Measurements from ENCODE around the gene LRRC53. TPM values are rescaled to one million over a fixed set of nuclear protein-coding genes. Genes with fewer than 3 reads are reported as not detected.

LRRC53 gene
- total RNA-seq, 5 donors from 2014 or later (not counting 1 experiment from before 2014, with no cell fraction given): not detected

GRCh38 chr1:74480068-74480467 is 32.3 kb downstream of the LRRC53 start:
- no peak for DNase-seq
- no peak for ATAC-seq (replicated peaks in 1 of 4)
- 84% methylated on average over 6 of the region's 6 CpGs for WGBS (ENCODE audit: insufficient coverage)
- Histone ChIP-seq H3K27me3 (replicated peaks in 1 of 2; ENCODE audit: control insufficient read depth in 2 of 2, extremely low read depth in 1 of 2, insufficient read depth in 2 of 2, low read length in 1 of 2) (no peaks in the 10 kb centered on the region), H3K4me1 (ENCODE audit: control insufficient read depth in 1 of 2, extremely low read depth in 1 of 2, insufficient read depth in 2 of 2, low read length in 2 of 2) (no peaks in the 10 kb centered on the region), H3K27ac (ENCODE audit: low read length) (no peak overlapping the region), H3K4me3 (ENCODE audit: control insufficient read depth in 1 of 2, extremely low read depth in 1 of 2, low read length in 1 of 2) (no peak overlapping the region), H3K36me3 (ENCODE audit: control insufficient read depth in 2 of 2, extremely low read depth in 1 of 2, insufficient read depth in 1 of 2, low read length in 1 of 2) (no peaks in the 10 kb centered on the region), H3K9me3 (no peaks in the 10 kb centered on the region)
- Mint-ChIP-seq H3K36me3 (no peaks in the 10 kb centered on the region), H3K27me3 (peaks cover 3 to 8% of the 10 kb centered on the region in 2 donors), H3K4me1 (no peaks in the 10 kb centered on the region), H3K4me3 (no peak overlapping the region), H3K9me3 (no peaks in the 10 kb centered on the region), H3K27ac (no peak overlapping the region)
- CTCF ChIA-PET: no interaction called here
- POLR2A ChIA-PET: no interaction called here

GRCh38 chr1:74478979-74479378 is 33.4 kb downstream of the LRRC53 start:
- ChIA-PET CTCF (interaction anchor here in 1 of 2 donors (0.6 kb wide), 1 partner anchor 608 kb away, joined by 5 read pairs; no protein-coding TSS in a partner anchor), POLR2A (no interaction called here)
- Mint-ChIP-seq H3K4me3 (no peak overlapping the region), H3K4me1 (no peaks in the 10 kb centered on the region), H3K27ac (no peak overlapping the region), H3K27me3 (peaks cover 3 to 8% of the 10 kb centered on the region in 2 donors), H3K36me3 (no peaks in the 10 kb centered on the region), H3K9me3 (no peaks in the 10 kb centered on the region)
- no peaks in the 10 kb centered on the region for H3K36me3 ChIP-seq (ENCODE audit: control insufficient read depth in 2 of 2, extremely low read depth in 1 of 2, insufficient read depth in 1 of 2, low read length in 1 of 2)
- no CpG with 5 or more reads among the region's 2 CpGs for WGBS (ENCODE audit: insufficient coverage)
- H3K4me3 ChIP-seq (ENCODE audit: control insufficient read depth in 1 of 2, extremely low read depth in 1 of 2, low read length in 1 of 2): no peak overlapping the region
- no peak for ATAC-seq (replicated peaks in 1 of 4)
- no peak for DNase-seq
- H3K4me1 ChIP-seq (ENCODE audit: control insufficient read depth in 1 of 2, extremely low read depth in 1 of 2, insufficient read depth in 2 of 2, low read length in 2 of 2): no peaks in the 10 kb centered on the region
- no peaks in the 10 kb centered on the region for H3K27me3 ChIP-seq (replicated peaks in 1 of 2; ENCODE audit: control insufficient read depth in 2 of 2, extremely low read depth in 1 of 2, insufficient read depth in 2 of 2, low read length in 1 of 2)
- H3K27ac ChIP-seq (ENCODE audit: low read length): no peak overlapping the region
- H3K9me3 ChIP-seq: no peaks in the 10 kb centered on the region

GRCh38 chr1:74474585-74474984 is 37.8 kb downstream of the LRRC53 start:
- no peak overlapping the region for H3K27ac ChIP-seq (ENCODE audit: low read length)
- CTCF ChIA-PET: interaction anchor here in 1 of 2 donors (0.6 kb wide), 2 partner anchors 128 to 1080 kb away, joined by 3 to 6 read pairs; no protein-coding TSS in a partner anchor
- Mint-ChIP-seq H3K36me3 (no peaks in the 10 kb centered on the region), H3K4me1 (no peaks in the 10 kb centered on the region), H3K27me3 (peaks cover 0 to 8% of the 10 kb centered on the region in 2 donors), H3K27ac (no peak overlapping the region), H3K4me3 (no peak overlapping the region), H3K9me3 (no peaks in the 10 kb centered on the region)
- no peak overlapping the region for H3K4me3 ChIP-seq (ENCODE audit: control insufficient read depth in 1 of 2, extremely low read depth in 1 of 2, low read length in 1 of 2)
- POLR2A ChIA-PET: interaction anchor here in 1 of 2 donors (0.6 kb wide), 1 partner anchor 1150 kb away, joined by 3 read pairs; no protein-coding TSS in a partner anchor
- no peaks in the 10 kb centered on the region for H3K27me3 ChIP-seq (replicated peaks in 1 of 2; ENCODE audit: control insufficient read depth in 2 of 2, extremely low read depth in 1 of 2, insufficient read depth in 2 of 2, low read length in 1 of 2)
- no peak for DNase-seq
- no peaks in the 10 kb centered on the region for H3K9me3 ChIP-seq
- ATAC-seq (replicated peaks in 1 of 4): no peak
- H3K36me3 ChIP-seq (ENCODE audit: control insufficient read depth in 2 of 2, extremely low read depth in 1 of 2, insufficient read depth in 1 of 2, low read length in 1 of 2): no peaks in the 10 kb centered on the region
- no peaks in the 10 kb centered on the region for H3K4me1 ChIP-seq (ENCODE audit: control insufficient read depth in 1 of 2, extremely low read depth in 1 of 2, insufficient read depth in 2 of 2, low read length in 2 of 2)
- 90% methylated on average over 2 of the region's 6 CpGs for WGBS (ENCODE audit: insufficient coverage)

GRCh38 chr1:74471470-74471869 is 40.9 kb downstream of the LRRC53 start:
- no peaks in the 10 kb centered on the region for H3K4me1 Mint-ChIP-seq
- ATAC-seq (replicated peaks in 1 of 4): no peak
- Histone ChIP-seq H3K27me3 (replicated peaks in 1 of 2; ENCODE audit: control insufficient read depth in 2 of 2, extremely low read depth in 1 of 2, insufficient read depth in 2 of 2, low read length in 1 of 2) (no peaks in the 10 kb centered on the region), H3K9me3 (no peaks in the 10 kb centered on the region), H3K4me1 (ENCODE audit: control insufficient read depth in 1 of 2, extremely low read depth in 1 of 2, insufficient read depth in 2 of 2, low read length in 2 of 2) (no peaks in the 10 kb centered on the region), H3K4me3 (ENCODE audit: control insufficient read depth in 1 of 2, extremely low read depth in 1 of 2, low read length in 1 of 2) (no peak overlapping the region), H3K36me3 (ENCODE audit: control insufficient read depth in 2 of 2, extremely low read depth in 1 of 2, insufficient read depth in 1 of 2, low read length in 1 of 2) (no peaks in the 10 kb centered on the region), H3K27ac (ENCODE audit: low read length) (no peak overlapping the region)
- H3K36me3 Mint-ChIP-seq: no peaks in the 10 kb centered on the region
- CTCF ChIA-PET: interaction anchor here in 1 of 2 donors (1.5 kb wide), 1 partner anchor 8 kb away, joined by 4 read pairs; no protein-coding TSS in a partner anchor
- POLR2A ChIA-PET: no interaction called here
- H3K27me3 Mint-ChIP-seq: peaks cover 1 to 12% of the 10 kb centered on the region in 2 donors
- no peak for DNase-seq
- no CpG with 5 or more reads among the region's 3 CpGs for WGBS (ENCODE audit: insufficient coverage)
- H3K27ac Mint-ChIP-seq: no peak overlapping the region
- H3K4me3 Mint-ChIP-seq: no peak overlapping the region
- no peaks in the 10 kb centered on the region for H3K9me3 Mint-ChIP-seq

GRCh38 chr1:74470936-74471335 is 41.5 kb downstream of the LRRC53 start:
- no peak for DNase-seq
- ChIA-PET CTCF (no interaction called here), POLR2A (no interaction called here)
- Histone ChIP-seq H3K4me1 (ENCODE audit: control insufficient read depth in 1 of 2, extremely low read depth in 1 of 2, insufficient read depth in 2 of 2, low read length in 2 of 2) (no peaks in the 10 kb centered on the region), H3K27me3 (replicated peaks in 1 of 2; ENCODE audit: control insufficient read depth in 2 of 2, extremely low read depth in 1 of 2, insufficient read depth in 2 of 2, low read length in 1 of 2) (no peaks in the 10 kb centered on the region), H3K4me3 (ENCODE audit: control insufficient read depth in 1 of 2, extremely low read depth in 1 of 2, low read length in 1 of 2) (no peak overlapping the region), H3K9me3 (no peaks in the 10 kb centered on the region), H3K27ac (ENCODE audit: low read length) (no peak overlapping the region), H3K36me3 (ENCODE audit: control insufficient read depth in 2 of 2, extremely low read depth in 1 of 2, insufficient read depth in 1 of 2, low read length in 1 of 2) (no peaks in the 10 kb centered on the region)
- Mint-ChIP-seq H3K36me3 (no peaks in the 10 kb centered on the region), H3K9me3 (no peaks in the 10 kb centered on the region), H3K4me1 (no peaks in the 10 kb centered on the region), H3K27me3 (peaks cover 1 to 8% of the 10 kb centered on the region in 2 donors), H3K4me3 (no peak overlapping the region), H3K27ac (no peak overlapping the region)
- 36% methylated on average over 3 of the region's 3 CpGs for WGBS (ENCODE audit: insufficient coverage)
- ATAC-seq (replicated peaks in 1 of 4): no peak

GRCh38 chr1:74470251-74470650 is 42.2 kb downstream of the LRRC53 start:
- Mint-ChIP-seq H3K9me3 (no peaks in the 10 kb centered on the region), H3K27ac (no peak overlapping the region), H3K4me3 (no peak overlapping the region), H3K4me1 (no peaks in the 10 kb centered on the region), H3K36me3 (no peaks in the 10 kb centered on the region), H3K27me3 (peaks cover 1 to 8% of the 10 kb centered on the region in 2 donors)
- Histone ChIP-seq H3K27me3 (replicated peaks in 1 of 2; ENCODE audit: control insufficient read depth in 2 of 2, extremely low read depth in 1 of 2, insufficient read depth in 2 of 2, low read length in 1 of 2) (no peaks in the 10 kb centered on the region), H3K36me3 (ENCODE audit: control insufficient read depth in 2 of 2, extremely low read depth in 1 of 2, insufficient read depth in 1 of 2, low read length in 1 of 2) (no peaks in the 10 kb centered on the region), H3K4me1 (ENCODE audit: control insufficient read depth in 1 of 2, extremely low read depth in 1 of 2, insufficient read depth in 2 of 2, low read length in 2 of 2) (no peaks in the 10 kb centered on the region), H3K9me3 (no peaks in the 10 kb centered on the region), H3K27ac (ENCODE audit: low read length) (no peak overlapping the region), H3K4me3 (ENCODE audit: control insufficient read depth in 1 of 2, extremely low read depth in 1 of 2, low read length in 1 of 2) (no peak overlapping the region)
- no peak for ATAC-seq (replicated peaks in 1 of 4)
- WGBS (ENCODE audit: insufficient coverage): 60% methylated on average over 1 of the region's 3 CpGs
- POLR2A ChIA-PET: no interaction called here
- CTCF ChIA-PET: no interaction called here
- no peak for DNase-seq

Measured in T-cell (primary cell).